Mesenchymal stem cell (in vitro differentiated cells and primary cell): Measurements from ENCODE around the gene FARP1.

Source experiments
- DNase-seq: peaks from one replicate; pipeline ENCODE4 v3.0.0-alpha.2; 2013
- H2AFZ ChIP-seq: one replicate; pipeline ENCODE4 v1.6.1; 2013; ENCODE audit warnings: low read depth, mild to moderate bottlenecking, control low read depth, inconsistent platforms, low read length, moderate library complexity
- H2AK5ac ChIP-seq: 2 replicates; pipeline ENCODE4 v1.6.1; 2013; ENCODE audit warnings: low read length, moderate library complexity, mild to moderate bottlenecking, inconsistent platforms; ENCODE audit not compliant: severe bottlenecking
- H2BK120ac ChIP-seq: one replicate; pipeline ENCODE4 v1.6.1; 2013; ENCODE audit warnings: low read depth, mild to moderate bottlenecking, inconsistent platforms, low read length, moderate library complexity
- H2BK12ac ChIP-seq, 2 experiments: one replicate each; pipeline ENCODE4 v1.6.1; 2013; ENCODE audit warnings: inconsistent platforms in 2 of 2, low read length in 2 of 2, mild to moderate bottlenecking in 2 of 2, moderate library complexity in 2 of 2, control low read depth in 1 of 2
- H2BK15ac ChIP-seq: one replicate; pipeline ENCODE4 v1.6.1; 2013; ENCODE audit warnings: mild to moderate bottlenecking, low read depth, inconsistent platforms; ENCODE audit not compliant: poor library complexity, severe bottlenecking
- H2BK5ac ChIP-seq: 2 replicates; pipeline ENCODE4 v1.6.1; 2013; ENCODE audit warnings: low read depth, mild to moderate bottlenecking, low read length, control low read depth, inconsistent platforms; ENCODE audit not compliant: poor library complexity, severe bottlenecking
- H3K14ac ChIP-seq, 2 experiments: one replicate each; pipeline ENCODE4 v1.6.1; 2013; ENCODE audit warnings: inconsistent platforms in 2 of 2, low read length in 2 of 2, control low read depth in 1 of 2, mild to moderate bottlenecking in 1 of 2, moderate library complexity in 1 of 2
- H3K18ac ChIP-seq, 2 experiments: one replicate each; pipeline ENCODE4 v1.6.1; 2013; ENCODE audit warnings: inconsistent platforms in 2 of 2, low read length in 2 of 2, control low read depth in 1 of 2, low read depth in 1 of 2, mild to moderate bottlenecking in 1 of 2
- H3K23ac ChIP-seq, 2 experiments: one replicate each; pipeline ENCODE4 v1.6.1; 2013; ENCODE audit warnings: inconsistent platforms in 2 of 2, low read length in 2 of 2, mild to moderate bottlenecking in 2 of 2, moderate library complexity in 2 of 2, control low read depth in 1 of 2
- H3K27ac ChIP-seq: 2 replicates; pipeline ENCODE4 v1.5.1; 2013; ENCODE audit warnings: mild to moderate bottlenecking, moderate library complexity, low read length, control low read depth, inconsistent platforms; ENCODE audit not compliant: poor library complexity, severe bottlenecking
- H3K27me3 ChIP-seq, 2 experiments: 2 replicates each; pipeline versions ENCODE4 v1.6.1 to v1.7.0; 2013; ENCODE audit warnings: low read length in 2 of 2, mild to moderate bottlenecking in 2 of 2, moderate library complexity in 2 of 2, control low read depth in 1 of 2, inconsistent platforms in 1 of 2; ENCODE audit not compliant: control insufficient read depth in 1 of 2, insufficient read depth in 1 of 2
- H3K36me3 ChIP-seq, 2 experiments: 2 replicates each; pipeline versions ENCODE4 v1.6.1 to v1.7.0; 2013; ENCODE audit warnings: low read length in 2 of 2, control low read depth in 1 of 2, inconsistent platforms in 1 of 2, low read depth in 1 of 2, mild to moderate bottlenecking in 1 of 2; ENCODE audit not compliant: insufficient read depth in 2 of 2, control insufficient read depth in 1 of 2
- H3K4ac ChIP-seq, 2 experiments: one replicate each; pipeline ENCODE4 v1.6.1; 2013; ENCODE audit warnings: inconsistent platforms in 2 of 2, low read length in 2 of 2, mild to moderate bottlenecking in 2 of 2, moderate library complexity in 2 of 2, control low read depth in 1 of 2, low read depth in 1 of 2
- H3K4me1 ChIP-seq: 2 replicates; pipeline ENCODE4 v1.6.1; 2013; ENCODE audit warnings: low read depth, low read length, control low read depth; ENCODE audit not compliant: control insufficient read depth, insufficient read depth
- H3K4me2 ChIP-seq: 2 replicates; pipeline ENCODE4 v1.6.1; 2013; ENCODE audit warnings: low read length, mild to moderate bottlenecking, inconsistent platforms; ENCODE audit not compliant: poor library complexity, severe bottlenecking
- H3K4me3 ChIP-seq, 2 experiments: 2 replicates each; pipeline versions ENCODE4 v1.5.1 to v1.7.0; 2013; ENCODE audit warnings: low read length in 2 of 2, mild to moderate bottlenecking in 2 of 2, control low read depth in 1 of 2, low read depth in 1 of 2; ENCODE audit not compliant: insufficient read depth in 1 of 2
- H3K79me1 ChIP-seq: replicated peaks from 2 replicates; pipeline ENCODE4 v1.6.1; 2013; ENCODE audit warnings: mild to moderate bottlenecking, control low read depth, low read length, inconsistent platforms; ENCODE audit not compliant: poor library complexity, severe bottlenecking
- H3K9ac ChIP-seq: 2 replicates; pipeline ENCODE4 v1.7.0; 2013; ENCODE audit warnings: mild to moderate bottlenecking, low read length, moderate library complexity
- H3K9me3 ChIP-seq: 2 replicates; pipeline ENCODE4 v1.7.0; 2013; ENCODE audit warnings: mild to moderate bottlenecking, low read length; ENCODE audit not compliant: control insufficient read depth
- H4K8ac ChIP-seq: one replicate; pipeline ENCODE4 v1.6.1; 2013; ENCODE audit warnings: inconsistent platforms, mild to moderate bottlenecking, low read length, moderate library complexity
- H4K91ac ChIP-seq: one replicate; pipeline ENCODE4 v1.6.1; 2013; ENCODE audit warnings: mild to moderate bottlenecking, low read length, inconsistent platforms
- WGBS: methylation state at CpG from one replicate; pipeline ENCODE4 v1.1.7; 2013; ENCODE audit warnings: mixed read lengths; 5-methylcytosine and 5-hydroxymethylcytosine counted together

Gene FARP1

DNA sequence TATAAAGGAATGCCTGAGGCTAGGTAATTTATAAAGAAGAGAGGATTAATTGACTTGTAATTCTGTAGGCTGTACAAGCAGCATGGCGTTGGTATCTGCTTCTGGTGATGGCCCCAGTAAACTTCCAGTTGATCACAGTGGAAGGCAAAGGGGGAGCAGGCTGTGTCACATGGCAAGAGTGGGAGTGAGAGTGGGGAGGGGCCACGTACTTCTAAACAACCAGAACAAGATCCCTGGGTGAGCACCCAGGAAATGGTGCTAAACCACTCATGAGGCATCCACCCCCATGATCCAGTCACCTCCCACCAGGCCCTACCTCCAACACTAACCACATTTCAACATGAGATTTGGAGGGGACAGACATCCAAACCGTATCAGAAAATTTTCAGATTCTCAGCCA lies 37.2 kb downstream of the FARP1 start:
- WGBS, result 94% methylated on average over 3 of the region's 3 CpGs
- no peak overlapping the region for H2BK12ac ChIP-seq

DNA sequence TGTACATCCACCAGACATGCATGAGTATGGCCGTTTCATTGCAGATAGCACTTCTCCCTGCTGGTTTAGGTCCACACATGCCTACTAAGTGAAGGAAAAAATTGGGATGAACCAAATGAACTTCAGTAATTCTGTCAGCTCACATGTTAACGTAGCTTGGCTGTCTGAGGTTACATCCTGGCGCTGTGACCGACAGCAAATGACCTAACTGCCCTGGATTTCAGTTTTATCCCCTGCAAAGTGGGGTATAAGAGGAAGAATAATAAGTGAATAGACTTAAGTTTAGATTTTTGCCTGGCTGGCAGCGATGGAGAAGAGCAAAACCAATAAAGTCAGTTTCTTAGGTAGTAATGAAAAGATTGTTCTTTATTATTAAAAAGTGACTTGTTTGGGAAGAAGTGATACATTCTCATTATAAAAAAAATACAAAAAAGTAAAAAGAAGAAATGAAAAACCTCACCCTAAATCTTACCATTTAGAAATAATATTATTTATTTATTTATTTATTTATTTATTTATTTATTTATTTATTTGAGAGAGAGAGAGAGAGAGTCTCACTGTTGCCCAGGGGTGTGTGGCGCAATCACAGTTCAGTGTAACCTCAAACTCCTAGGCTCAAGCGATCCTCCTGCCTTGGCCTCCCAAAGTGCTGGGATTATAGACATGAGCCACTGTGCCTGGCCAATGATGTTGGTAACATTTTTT lies 38.4 kb downstream of the FARP1 start:
- H3K14ac ChIP-seq, result no peak overlapping the region
- no peak overlapping the region for H2AFZ ChIP-seq
- H2BK15ac ChIP-seq, result no peak overlapping the region
- peak overlapping the region in 1 of 2 experiments; percentile 5 for H3K18ac ChIP-seq
- H3K9me3 ChIP-seq, result no peaks in the 10 kb centered on the region
- H4K91ac ChIP-seq, result no peak overlapping the region
- WGBS, result 90% methylated on average over 7 of the region's 7 CpGs
- H3K27me3 ChIP-seq, result no peaks in the 10 kb centered on the region
- no peak overlapping the region for H3K9ac ChIP-seq
- H2BK5ac ChIP-seq, result no peak overlapping the region
- no peak for DNase-seq
- no peak overlapping the region for H2BK12ac ChIP-seq
- H3K4me3 ChIP-seq, result no peak overlapping the region
- H3K4me2 ChIP-seq, result no peak overlapping the region
- H3K4me1 ChIP-seq, result peaks cover 21% of the 10 kb centered on the region
- H2BK120ac ChIP-seq, result no peak overlapping the region
- peaks cover 17% of the 10 kb centered on the region for H3K79me1 ChIP-seq
- H3K27ac ChIP-seq, result peak overlapping the region; percentile 56
- peak overlapping the region; percentile 27 for H4K8ac ChIP-seq
- H2AK5ac ChIP-seq, result peak overlapping the region; percentile 95
- H3K4ac ChIP-seq, result no peak overlapping the region
- peaks cover 3 to 12% of the 10 kb centered on the region in 2 experiments for H3K36me3 ChIP-seq
- H3K23ac ChIP-seq, result no peak overlapping the region

More for the DNA sequence above, 37.2 kb downstream of the FARP1 start:
- peak overlapping the region in 1 of 2 experiments; percentile 32 for H3K23ac ChIP-seq
- no peaks in the 10 kb centered on the region for H3K27me3 ChIP-seq
- no peak overlapping the region for H3K4me2 ChIP-seq
- H3K27ac ChIP-seq, result no peak overlapping the region
- H3K9ac ChIP-seq, result no peak overlapping the region
- peak overlapping the region; percentile 72 for H2AK5ac ChIP-seq
- H2BK5ac ChIP-seq, result no peak overlapping the region
- peaks cover 3 to 13% of the 10 kb centered on the region in 2 experiments for H3K36me3 ChIP-seq
- no peaks in the 10 kb centered on the region for H3K9me3 ChIP-seq
- no peak overlapping the region for H3K4ac ChIP-seq
- H3K14ac ChIP-seq, result no peak overlapping the region
- no peak overlapping the region for H3K4me3 ChIP-seq
- no peak overlapping the region for H2BK120ac ChIP-seq
- peaks cover 24% of the 10 kb centered on the region for H3K4me1 ChIP-seq
- peaks cover 15% of the 10 kb centered on the region for H3K79me1 ChIP-seq
- peak overlapping the region; percentile 56 for H4K8ac ChIP-seq
- H3K18ac ChIP-seq, result no peak overlapping the region
- no peak overlapping the region for H2AFZ ChIP-seq
- no peak for DNase-seq
- no peak overlapping the region for H2BK15ac ChIP-seq
- H4K91ac ChIP-seq, result no peak overlapping the region

DNA sequence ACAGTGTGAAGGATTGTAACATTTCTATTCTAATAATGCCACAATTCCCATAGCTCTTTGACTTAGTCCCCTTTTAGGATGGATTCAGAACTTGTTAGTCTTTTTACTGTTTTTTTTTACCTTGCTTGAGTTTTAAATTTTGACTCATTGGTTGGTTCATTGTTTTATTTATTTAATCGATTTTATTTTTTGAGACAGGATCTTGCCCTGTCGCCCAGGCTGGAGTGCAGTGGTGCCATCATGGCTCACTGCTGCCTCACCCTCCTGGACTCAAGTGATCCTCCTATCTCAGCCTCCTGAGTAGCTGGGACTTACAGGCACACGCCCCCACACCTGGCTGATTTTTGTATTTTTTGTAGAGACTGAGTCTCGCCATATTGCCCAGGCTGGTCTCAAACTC lies 39.3 kb downstream of the FARP1 start:
- no peak overlapping the region for H4K8ac ChIP-seq
- H2AFZ ChIP-seq, result no peak overlapping the region
- H3K9ac ChIP-seq, result no peak overlapping the region
- no peak overlapping the region for H3K23ac ChIP-seq
- no peaks in the 10 kb centered on the region for H3K9me3 ChIP-seq
- no peaks in the 10 kb centered on the region for H3K27me3 ChIP-seq
- H2BK5ac ChIP-seq, result no peak overlapping the region
- H3K4ac ChIP-seq, result no peak overlapping the region
- no peak overlapping the region for H2BK120ac ChIP-seq
- peaks cover 13% of the 10 kb centered on the region for H3K4me1 ChIP-seq
- H3K18ac ChIP-seq, result no peak overlapping the region
- WGBS, result 97% methylated on average over 4 of the region's 4 CpGs
- no peak overlapping the region for H2BK12ac ChIP-seq
- peaks cover 0 to 3% of the 10 kb centered on the region in 2 experiments for H3K36me3 ChIP-seq
- H3K4me3 ChIP-seq, result no peak overlapping the region
- H3K4me2 ChIP-seq, result no peak overlapping the region
- peaks cover 13% of the 10 kb centered on the region for H3K79me1 ChIP-seq
- H2AK5ac ChIP-seq, result no peak overlapping the region
- peak overlapping the region; percentile 2 for H3K27ac ChIP-seq
- no peak overlapping the region for H3K14ac ChIP-seq
- H4K91ac ChIP-seq, result no peak overlapping the region
- no peak for DNase-seq
- H2BK15ac ChIP-seq, result no peak overlapping the region

DNA sequence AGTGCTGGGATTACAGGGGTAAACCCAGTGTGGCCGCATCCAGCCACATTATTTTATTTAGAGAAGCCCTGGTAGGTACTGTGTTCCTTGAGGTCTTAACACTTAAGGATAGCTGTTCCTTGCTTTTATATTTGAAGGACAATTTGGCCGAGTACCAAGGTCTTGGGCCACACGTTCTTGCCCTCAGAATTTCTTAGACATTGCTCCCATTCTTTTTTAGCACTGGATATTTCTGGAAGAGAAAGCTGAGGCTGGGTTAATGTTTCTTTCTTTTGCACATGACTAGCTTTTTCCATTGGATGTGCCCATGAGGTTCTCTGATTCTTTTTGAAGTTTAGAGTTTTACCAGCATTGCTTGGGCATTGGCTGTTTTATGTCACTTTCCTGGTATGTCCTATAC lies 39.7 kb downstream of the FARP1 start:
- Histone ChIP-seq H2AK5ac (no peak overlapping the region), H3K4ac (no peak overlapping the region), H4K8ac (no peak overlapping the region), H3K18ac (no peak overlapping the region), H3K9ac (no peak overlapping the region), H3K4me3 (no peak overlapping the region), H3K14ac (no peak overlapping the region), H3K27me3 (no peaks in the 10 kb centered on the region), H4K91ac (no peak overlapping the region), H2BK5ac (no peak overlapping the region), H3K36me3 (no peaks in the 10 kb centered on the region), H3K4me2 (peak overlapping the region; percentile 13), H3K27ac (no peak overlapping the region), H2AFZ (no peak overlapping the region), H3K4me1 (peaks cover 14% of the 10 kb centered on the region), H2BK12ac (no peak overlapping the region), H2BK15ac (no peak overlapping the region), H3K9me3 (no peaks in the 10 kb centered on the region), H3K23ac (no peak overlapping the region), H2BK120ac (no peak overlapping the region), H3K79me1 (peaks cover 15% of the 10 kb centered on the region)
- DNase-seq, result no peak
- 92% methylated on average over 3 of the region's 3 CpGs for WGBS
